ENCODE data around the gene AATK.

The AATK gene

DNA sequence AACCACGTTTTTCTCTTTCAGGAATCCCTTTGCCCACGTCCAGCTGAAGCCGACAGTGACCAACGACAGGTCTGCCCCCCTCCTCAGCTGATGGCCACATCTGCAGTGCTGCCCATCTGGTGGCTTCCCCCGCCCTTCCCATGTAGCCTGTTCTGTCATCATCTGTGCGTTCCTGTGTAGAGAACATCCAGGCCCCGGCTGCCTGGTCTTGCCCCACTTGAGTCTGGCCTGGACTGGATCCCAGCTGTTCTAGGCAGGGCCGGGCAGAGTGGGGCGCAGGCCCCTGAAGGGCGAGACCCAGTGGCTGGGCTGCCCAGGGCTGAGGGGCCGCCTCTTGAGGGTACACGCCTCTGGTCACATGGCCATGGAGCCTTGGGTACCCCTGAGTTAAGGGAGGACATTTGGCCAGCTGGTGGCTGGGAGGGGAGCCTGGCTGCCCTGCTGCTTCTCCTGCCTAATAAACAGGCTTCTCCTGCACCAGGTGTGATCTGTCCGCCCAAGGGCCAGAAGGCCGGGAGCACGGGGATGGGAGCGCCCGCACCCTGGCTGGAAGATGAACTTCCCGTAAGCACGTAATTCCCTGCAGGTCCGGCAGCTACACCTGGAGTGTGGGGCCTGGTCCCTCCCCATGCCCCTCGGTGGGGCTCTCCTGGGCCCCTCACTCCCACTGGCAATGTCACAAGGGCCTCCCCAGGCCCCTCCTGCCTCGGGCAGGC, 50.1 kb downstream of the AATK start:
- no peak overlapping the region for H3K4me3 ChIP-seq (ENCODE audit: low read length)
- no peak for DNase-seq (ENCODE audit: low read depth)
- TF ChIP-seq, protein P1, sequence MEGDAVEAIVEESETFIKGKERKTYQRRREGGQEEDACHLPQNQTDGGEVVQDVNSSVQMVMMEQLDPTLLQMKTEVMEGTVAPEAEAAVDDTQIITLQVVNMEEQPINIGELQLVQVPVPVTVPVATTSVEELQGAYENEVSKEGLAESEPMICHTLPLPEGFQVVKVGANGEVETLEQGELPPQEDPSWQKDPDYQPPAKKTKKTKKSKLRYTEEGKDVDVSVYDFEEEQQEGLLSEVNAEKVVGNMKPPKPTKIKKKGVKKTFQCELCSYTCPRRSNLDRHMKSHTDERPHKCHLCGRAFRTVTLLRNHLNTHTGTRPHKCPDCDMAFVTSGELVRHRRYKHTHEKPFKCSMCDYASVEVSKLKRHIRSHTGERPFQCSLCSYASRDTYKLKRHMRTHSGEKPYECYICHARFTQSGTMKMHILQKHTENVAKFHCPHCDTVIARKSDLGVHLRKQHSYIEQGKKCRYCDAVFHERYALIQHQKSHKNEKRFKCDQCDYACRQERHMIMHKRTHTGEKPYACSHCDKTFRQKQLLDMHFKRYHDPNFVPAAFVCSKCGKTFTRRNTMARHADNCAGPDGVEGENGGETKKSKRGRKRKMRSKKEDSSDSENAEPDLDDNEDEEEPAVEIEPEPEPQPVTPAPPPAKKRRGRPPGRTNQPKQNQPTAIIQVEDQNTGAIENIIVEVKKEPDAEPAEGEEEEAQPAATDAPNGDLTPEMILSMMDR (IDR thresholded peaks at IDR 0.05; ENCODE audit: insufficient read depth, low read depth, low read length, missing control alignments) = no peak

GRCh38 chr17:81115219-81115618, 50.8 kb downstream of the AATK start:
- TF ChIP-seq, protein P1 (IDR thresholded peaks at IDR 0.05; ENCODE audit: insufficient read depth, low read depth, low read length, missing control alignments) = no peak
- no peak for DNase-seq (ENCODE audit: low read depth)
- no peak overlapping the region for H3K4me3 ChIP-seq (ENCODE audit: low read length)

- TF ChIP-seq, protein P1 (IDR thresholded peaks at IDR 0.05; ENCODE audit: insufficient read depth, low read depth, low read length, missing control alignments) = no peak
- no peak for DNase-seq (ENCODE audit: low read depth)
- no peak overlapping the region for H3K4me3 ChIP-seq (ENCODE audit: low read length)
These were observed 51.5 kb downstream of the AATK start for GRCh38 chr17:81114351-81115093.

DNA sequence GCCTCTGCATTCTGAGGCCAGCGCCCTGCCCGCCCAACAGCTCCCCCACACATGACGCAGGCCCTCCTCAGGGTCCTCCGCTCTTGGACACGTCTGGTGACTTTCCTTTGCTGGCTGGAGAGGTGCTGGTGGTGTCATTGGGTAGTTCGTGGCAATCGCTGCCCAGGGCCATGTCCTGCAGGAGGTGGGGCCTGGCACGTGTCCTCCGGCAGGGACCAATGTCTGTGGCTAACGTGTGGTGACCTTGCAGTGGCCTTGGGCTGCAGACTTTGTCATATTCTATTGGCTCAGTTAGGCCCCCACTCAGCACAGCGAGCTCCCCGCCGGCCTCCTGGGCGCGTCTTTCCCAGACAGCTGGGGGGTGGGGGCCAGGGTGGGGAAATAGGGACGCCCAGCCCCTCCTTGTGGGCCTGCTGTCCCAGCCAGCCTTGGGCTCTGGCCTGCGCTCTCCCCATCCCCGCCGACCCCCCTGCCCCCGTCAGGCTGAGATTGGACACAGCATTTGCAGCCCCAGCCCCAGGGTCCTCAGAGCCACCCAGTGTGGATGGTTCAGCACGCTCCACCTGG, 52.8 kb downstream of the AATK start:
- H3K4me3 ChIP-seq (ENCODE audit: low read length) = no peak overlapping the region
- DNase-seq (ENCODE audit: low read depth) = no peak
- TF ChIP-seq, protein P1 (IDR thresholded peaks at IDR 0.05; ENCODE audit: insufficient read depth, low read depth, low read length, missing control alignments) = no peak

DNA sequence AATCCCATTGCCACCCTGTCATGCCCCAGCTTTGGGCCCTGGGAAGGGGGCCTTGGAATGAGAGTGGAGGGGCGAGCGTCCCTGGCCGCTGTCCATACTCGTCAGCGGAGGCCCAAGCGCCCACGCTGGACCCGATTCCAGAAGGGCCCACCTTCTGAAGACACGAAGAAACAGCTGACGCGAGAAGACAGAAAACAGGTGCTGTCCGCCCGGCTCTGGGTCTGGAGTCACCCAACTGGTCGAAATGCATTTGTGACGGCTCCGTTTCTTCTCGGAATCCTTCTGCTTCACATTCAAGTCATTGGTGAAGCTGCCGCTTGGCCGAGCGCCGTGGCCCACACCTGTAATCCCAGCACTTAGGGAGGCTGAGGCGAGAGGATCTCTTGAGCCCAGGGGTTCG, 53.6 kb downstream of the AATK start:
- TF ChIP-seq, protein P1 (IDR thresholded peaks at IDR 0.05; ENCODE audit: insufficient read depth, low read depth, low read length, missing control alignments) = no peak
- no peak overlapping the region for H3K4me3 ChIP-seq (ENCODE audit: low read length)
- DNase-seq (ENCODE audit: low read depth) = no peak

GRCh38 chr17:81111066-81111465, 55.0 kb downstream of the AATK start:
- DNase-seq (ENCODE audit: low read depth) = no peak

More at GRCh38 chr17:81111066-81111465, 55.0 kb downstream of the AATK start:
- TF ChIP-seq, protein P1 (IDR thresholded peaks at IDR 0.05; ENCODE audit: insufficient read depth, low read depth, low read length, missing control alignments) = no peak
- no peak overlapping the region for H3K4me3 ChIP-seq (ENCODE audit: low read length)
